BLaER1 treated with 17β-estradiol and CSF1 and Interleukin-3, amounts not matched to agents 10 nM and 100 nM (cell line): ENCODE results near the gene PSD2.
A peak's percentile ranks its signal among the peaks of the same experiment; 100 is the strongest.

ENCODE experiments used
- H3K27ac ChIP-seq, 11 experiments: shearing (Covaris generic); formaldehyde crosslinking; 2 replicates each; pipeline ENCODE4 v1.8.1; 2022
- H3K27me3 ChIP-seq, 11 experiments: shearing (Covaris generic); formaldehyde crosslinking; 2 replicates each; pipeline ENCODE4 v1.8.1; 2022
- H3K36me3 ChIP-seq, 11 experiments: shearing (Covaris generic); formaldehyde crosslinking; 2 replicates each; pipeline ENCODE4 v1.8.1; 2022
- H3K4me1 ChIP-seq, 10 experiments: shearing (Covaris generic); formaldehyde crosslinking; 2 replicates each; pipeline ENCODE4 v1.8.1; 2022
- H3K4me2 ChIP-seq, 11 experiments: shearing (Covaris generic); formaldehyde crosslinking; 2 replicates each; pipeline ENCODE4 v1.8.1; 2022
- H3K4me3 ChIP-seq, 10 experiments: shearing (Covaris generic); formaldehyde crosslinking; 2 replicates each; pipeline ENCODE4 v1.8.1; 2022
- H3K9ac ChIP-seq, 11 experiments: shearing (Covaris generic); formaldehyde crosslinking; 2 replicates each; pipeline ENCODE4 v1.8.1; 2022
- H3K9me3 ChIP-seq, 11 experiments: shearing (Covaris generic); formaldehyde crosslinking; replicated peaks in 1 of 11; 2 replicates each; pipeline ENCODE4 v1.8.1; 2022
- H4K20me1 ChIP-seq, 11 experiments: shearing (Covaris generic); formaldehyde crosslinking; 2 replicates each; pipeline ENCODE4 v1.8.1; 2022
- Cebpa-rat ChIP-seq, 11 experiments: shearing (Covaris generic); IDR thresholded peaks; 2 replicates each; pipeline ENCODE4 v1.8.1; 2022

PSD2 gene

GRCh38 chr5:139847790-139848507 is 52.3 kb downstream of the PSD2 start:
- Histone ChIP-seq H3K4me1 (peaks cover 0 to 17% (median 10%) of the 10 kb centered on the region in 10 experiments; a peak in 12 of 20 replicates), H3K4me3 (peak overlapping the region; percentile 66 to 85 (median 78)), H3K27me3 (peaks cover 15 to 36% (median 30%) of the 10 kb centered on the region in 11 experiments), H3K27ac (peak overlapping the region; percentile 45 to 88 (median 85); a peak in 21 of 22 replicates), H3K9ac (peak overlapping the region; percentile 79 to 90 (median 87)), H3K4me2 (peak overlapping the region; percentile 88 to 98 (median 93)), H3K36me3 (no peaks in the 10 kb centered on the region), H4K20me1 (peaks cover 0 to 10% (median 0%) of the 10 kb centered on the region in 11 experiments; a peak in 3 of 22 replicates), H3K9me3 (no peaks in the 10 kb centered on the region)
- no peak for TF ChIP-seq Cebpa-rat (IDR thresholded peaks at IDR 0.05)

- Histone ChIP-seq H3K27me3 (peaks cover 15 to 36% (median 30%) of the 10 kb centered on the region in 11 experiments), H3K27ac (peak overlapping the region; percentile 45 to 88 (median 85); a peak in 21 of 22 replicates), H3K9ac (peak overlapping the region; percentile 79 to 90 (median 87)), H3K4me3 (peak overlapping the region; percentile 66 to 85 (median 78)), H3K4me1 (peaks cover 0 to 17% (median 10%) of the 10 kb centered on the region in 10 experiments; a peak in 12 of 20 replicates), H3K9me3 (no peaks in the 10 kb centered on the region), H4K20me1 (peaks cover 0 to 10% (median 0%) of the 10 kb centered on the region in 11 experiments; a peak in 3 of 22 replicates), H3K36me3 (no peaks in the 10 kb centered on the region), H3K4me2 (peak overlapping the region; percentile 88 to 98 (median 93))
- no peak for TF ChIP-seq Cebpa-rat (IDR thresholded peaks at IDR 0.05)
These were observed 53.0 kb downstream of the PSD2 start for GRCh38 chr5:139848508-139849100.

DNA sequence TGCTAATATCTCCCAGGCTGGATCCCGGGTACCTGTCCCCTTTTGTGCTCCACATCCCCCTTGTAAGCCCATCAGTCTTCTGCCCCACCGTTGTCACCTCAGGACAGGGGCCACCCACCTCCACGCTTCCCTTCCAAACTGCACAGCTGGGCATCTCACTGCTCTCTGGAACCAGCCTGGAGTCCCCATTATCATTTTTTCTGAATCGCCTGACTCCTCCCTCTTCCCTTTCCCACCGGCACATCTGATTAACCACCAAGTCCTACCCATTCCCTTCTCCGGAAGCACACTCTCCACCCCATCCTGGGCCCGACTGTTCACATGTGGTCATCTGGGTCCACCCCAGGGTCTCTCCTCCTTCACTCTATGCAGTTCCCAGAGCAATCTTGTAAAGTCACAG is 53.9 kb downstream of the PSD2 start:
- TF ChIP-seq Cebpa-rat (IDR thresholded peaks at IDR 0.05): no peak
- Histone ChIP-seq H3K9me3 (no peaks in the 10 kb centered on the region), H3K4me3 (no peak overlapping the region), H3K27ac (no peak overlapping the region), H3K4me2 (peak overlapping the region in 3 of 11 experiments; percentile 93 to 98 (median 93); a peak in 4 of 22 replicates), H3K4me1 (peaks cover 0 to 13% (median 6%) of the 10 kb centered on the region in 10 experiments; a peak in 11 of 20 replicates), H3K27me3 (peaks cover 15 to 36% (median 30%) of the 10 kb centered on the region in 11 experiments), H3K36me3 (no peaks in the 10 kb centered on the region), H3K9ac (no peak overlapping the region), H4K20me1 (peaks cover 0 to 10% (median 0%) of the 10 kb centered on the region in 11 experiments; a peak in 3 of 22 replicates)

- peaks cover 0 to 13% (median 6%) of the 10 kb centered on the region in 10 experiments; a peak in 11 of 20 replicates for H3K4me1 ChIP-seq
- H3K27ac ChIP-seq: no peak overlapping the region
- TF ChIP-seq Cebpa-rat (IDR thresholded peaks at IDR 0.05): no peak
- no peak overlapping the region for H3K9ac ChIP-seq
- H3K36me3 ChIP-seq: no peaks in the 10 kb centered on the region
- H4K20me1 ChIP-seq: peaks cover 0 to 10% (median 0%) of the 10 kb centered on the region in 11 experiments; a peak in 3 of 22 replicates
- no peak overlapping the region for H3K4me3 ChIP-seq
- no peaks in the 10 kb centered on the region for H3K9me3 ChIP-seq
- 0 out of 22 replicates have a peak overlapping the region, but pooled peaks of 1 of the 11 experiments have one; percentile 16 for H3K4me2 ChIP-seq
- peaks cover 15 to 36% (median 27%) of the 10 kb centered on the region in 11 experiments for H3K27me3 ChIP-seq
These were observed 54.3 kb downstream of the PSD2 start for GRCh38 chr5:139849942-139850341.

GRCh38 chr5:139850423-139851016 is 54.9 kb downstream of the PSD2 start:
- no peaks in the 10 kb centered on the region for H3K36me3 ChIP-seq
- peaks cover 15 to 35% (median 26%) of the 10 kb centered on the region in 11 experiments for H3K27me3 ChIP-seq
- H3K4me1 ChIP-seq: peaks cover 0 to 13% (median 6%) of the 10 kb centered on the region in 10 experiments; a peak in 11 of 20 replicates
- no peak overlapping the region for H3K4me2 ChIP-seq
- H3K9me3 ChIP-seq: no peaks in the 10 kb centered on the region
- H4K20me1 ChIP-seq: peaks cover 0 to 10% (median 0%) of the 10 kb centered on the region in 11 experiments; a peak in 3 of 22 replicates
- no peak overlapping the region for H3K27ac ChIP-seq
- no peak overlapping the region for H3K9ac ChIP-seq
- H3K4me3 ChIP-seq: no peak overlapping the region
- no peak for TF ChIP-seq Cebpa-rat (IDR thresholded peaks at IDR 0.05)

GRCh38 chr5:139851558-139851957 is 56.0 kb downstream of the PSD2 start:
- no peak for TF ChIP-seq Cebpa-rat (IDR thresholded peaks at IDR 0.05)
- no peaks in the 10 kb centered on the region for H3K9me3 ChIP-seq
- H3K4me2 ChIP-seq: no peak overlapping the region
- peaks cover 0 to 6% (median 0%) of the 10 kb centered on the region in 11 experiments; a peak in 2 of 22 replicates for H4K20me1 ChIP-seq
- H3K9ac ChIP-seq: no peak overlapping the region
- peaks cover 7 to 25% (median 16%) of the 10 kb centered on the region in 11 experiments for H3K27me3 ChIP-seq
- H3K27ac ChIP-seq: no peak overlapping the region
- peaks cover 0 to 13% (median 6%) of the 10 kb centered on the region in 10 experiments; a peak in 11 of 20 replicates for H3K4me1 ChIP-seq
- H3K4me3 ChIP-seq: no peak overlapping the region
- no peaks in the 10 kb centered on the region for H3K36me3 ChIP-seq

DNA sequence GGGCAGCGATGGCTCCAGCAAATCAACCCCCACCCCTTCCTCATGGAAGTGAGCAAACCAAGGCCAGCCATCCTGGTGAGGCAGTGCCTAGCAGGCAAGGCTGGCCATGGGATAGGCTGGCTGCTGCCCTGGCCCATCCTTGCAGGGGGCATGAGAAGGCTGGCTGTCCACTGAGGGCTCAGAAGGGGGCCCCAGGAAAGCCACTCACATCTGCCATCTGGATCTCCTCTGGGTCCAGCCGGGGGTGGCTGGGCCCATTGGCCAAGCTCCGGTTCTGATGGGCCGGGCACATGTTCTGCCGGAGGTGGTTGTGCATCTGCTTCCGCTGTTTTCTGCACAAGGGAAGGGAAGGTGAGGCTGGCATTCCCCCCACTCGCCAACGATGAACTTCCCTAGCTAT is 57.1 kb downstream of the PSD2 start:
- Histone ChIP-seq H3K36me3 (no peaks in the 10 kb centered on the region), H3K4me1 (peaks cover 0 to 12% (median 2%) of the 10 kb centered on the region in 10 experiments; a peak in 8 of 20 replicates), H3K4me3 (no peak overlapping the region), H4K20me1 (no peaks in the 10 kb centered on the region), H3K9ac (no peak overlapping the region), H3K27me3 (peaks cover 0 to 14% (median 4%) of the 10 kb centered on the region in 11 experiments; a peak in 11 of 22 replicates), H3K9me3 (no peaks in the 10 kb centered on the region), H3K4me2 (no peak overlapping the region), H3K27ac (no peak overlapping the region)
- no peak for TF ChIP-seq Cebpa-rat (IDR thresholded peaks at IDR 0.05)

DNA sequence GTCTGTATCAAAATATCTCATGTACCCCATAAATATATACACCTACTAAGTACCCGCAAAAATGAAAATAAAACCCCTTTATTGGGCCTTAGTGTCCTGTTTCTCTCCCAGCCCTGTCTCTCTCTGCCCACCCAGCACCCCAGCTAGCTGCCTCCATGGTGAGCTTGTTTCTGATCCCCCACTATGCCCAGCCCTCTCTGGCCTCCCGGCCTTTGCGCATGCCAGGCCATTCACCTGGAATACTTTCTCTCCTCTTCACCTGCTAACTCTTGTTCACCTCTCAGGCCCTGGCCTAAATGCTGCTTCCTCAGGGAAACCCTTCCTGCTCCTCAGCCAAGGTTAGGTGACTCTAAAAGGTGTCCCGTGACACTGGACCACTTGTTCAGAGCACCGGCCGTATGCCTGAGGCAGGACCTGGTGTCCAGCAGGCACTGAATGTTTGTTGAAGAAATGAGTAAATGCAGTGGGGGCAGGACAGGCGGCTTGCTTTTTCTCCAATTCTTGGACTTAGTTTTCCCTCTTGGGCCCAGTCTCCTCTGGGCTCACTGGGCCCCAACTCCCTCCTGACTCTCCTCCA is 58.5 kb downstream of the PSD2 start:
- H3K9ac ChIP-seq: no peak overlapping the region
- no peak overlapping the region for H3K27ac ChIP-seq
- H3K36me3 ChIP-seq: no peaks in the 10 kb centered on the region
- peaks cover 0 to 7% (median 0%) of the 10 kb centered on the region in 10 experiments; a peak in 4 of 20 replicates for H3K4me1 ChIP-seq
- H3K9me3 ChIP-seq: no peaks in the 10 kb centered on the region
- no peak overlapping the region for H3K4me3 ChIP-seq
- peaks cover 0 to 2% (median 0%) of the 10 kb centered on the region in 11 experiments; a peak in 3 of 22 replicates for H3K27me3 ChIP-seq
- H3K4me2 ChIP-seq: no peak overlapping the region
- no peaks in the 10 kb centered on the region for H4K20me1 ChIP-seq
- no peak for TF ChIP-seq Cebpa-rat (IDR thresholded peaks at IDR 0.05)
